ENCODE data around the gene CDKN1B. TPM values are rescaled to one million over a fixed set of nuclear protein-coding genes. Genes with fewer than 3 reads are reported as not detected.

Gene CDKN1B
- total RNA-seq, 1 donor from 2014 or later, result 37.9 TPM

GRCh38 chr12:12721814-12722434, 4.8 kb downstream of the CDKN1B start:
- H3K36me3 Mint-ChIP-seq (ENCODE audit: low read depth), result peaks cover 22% of the 10 kb centered on the region
- peak overlapping the region; percentile 99 for H3K27ac Mint-ChIP-seq (ENCODE audit: unreplicated experiment)
- no peak for DNase-seq (ENCODE audit: low spot score)
- no peaks in the 10 kb centered on the region for H3K9me3 Mint-ChIP-seq (ENCODE audit: low read depth)
- TF ChIP-seq CTCF (IDR thresholded peaks at IDR 0.05), result no peak
- no peaks in the 10 kb centered on the region for H3K27me3 Mint-ChIP-seq (ENCODE audit: low read depth)
- peak overlapping the region; percentile 87 for H3K4me3 Mint-ChIP-seq (ENCODE audit: unreplicated experiment)
- H3K4me1 Mint-ChIP-seq (ENCODE audit: low read depth), result peaks cover 54% of the 10 kb centered on the region

- Mint-ChIP-seq H3K4me1 (ENCODE audit: low read depth) (peaks cover 56% of the 10 kb centered on the region), H3K27me3 (ENCODE audit: low read depth) (no peaks in the 10 kb centered on the region)
Measured at GRCh38 chr12:12722435-12723148, 5.4 kb downstream of the CDKN1B start.

GRCh38 chr12:12723149-12723680, 6.0 kb downstream of the CDKN1B start:
- peaks cover 56% of the 10 kb centered on the region for H3K4me1 Mint-ChIP-seq (ENCODE audit: low read depth)
- peaks cover 18% of the 10 kb centered on the region for H3K36me3 Mint-ChIP-seq (ENCODE audit: low read depth)
- H3K27ac Mint-ChIP-seq (ENCODE audit: unreplicated experiment), result peak overlapping the region; percentile 94
- no peaks in the 10 kb centered on the region for H3K9me3 Mint-ChIP-seq (ENCODE audit: low read depth)
- TF ChIP-seq CTCF (IDR thresholded peaks at IDR 0.05), result no peak
- no peak for DNase-seq (ENCODE audit: low spot score)
- no peaks in the 10 kb centered on the region for H3K27me3 Mint-ChIP-seq (ENCODE audit: low read depth)
- H3K4me3 Mint-ChIP-seq (ENCODE audit: unreplicated experiment), result peak overlapping the region; percentile 87

More at GRCh38 chr12:12722435-12723148, 5.4 kb downstream of the CDKN1B start:
- no peaks in the 10 kb centered on the region for H3K9me3 Mint-ChIP-seq (ENCODE audit: low read depth)
- H3K27ac Mint-ChIP-seq (ENCODE audit: unreplicated experiment), result peak overlapping the region; percentile 94
- H3K36me3 Mint-ChIP-seq (ENCODE audit: low read depth), result peaks cover 21% of the 10 kb centered on the region
- H3K4me3 Mint-ChIP-seq (ENCODE audit: unreplicated experiment), result peak overlapping the region; percentile 87
- no peak for TF ChIP-seq CTCF (IDR thresholded peaks at IDR 0.05)
- no peak for DNase-seq (ENCODE audit: low spot score)

- Mint-ChIP-seq H3K27me3 (ENCODE audit: low read depth) (no peaks in the 10 kb centered on the region), H3K9me3 (ENCODE audit: low read depth) (no peaks in the 10 kb centered on the region), H3K4me1 (ENCODE audit: low read depth) (peaks cover 58% of the 10 kb centered on the region), H3K27ac (ENCODE audit: unreplicated experiment) (peak overlapping the region; percentile 94), H3K36me3 (ENCODE audit: low read depth) (peaks cover 14% of the 10 kb centered on the region), H3K4me3 (ENCODE audit: unreplicated experiment) (peak overlapping the region; percentile 87)
- no peak for DNase-seq (ENCODE audit: low spot score)
- TF ChIP-seq CTCF (IDR thresholded peaks at IDR 0.05), result no peak
Measured at GRCh38 chr12:12723681-12724420, 6.7 kb downstream of the CDKN1B start.
